ENCODE data around the gene IFNL1.
"Not testable (repeated sequence)": the region's sequence is repeated elsewhere in the genome, so short reads cannot be mapped to it uniquely, and the experiment has no call there.

The IFNL1 gene

GRCh38 chr19:39296055-39296645 lies at the start of gene IFNL1:
Gene IFNL1 (plus strand): TSS chr19:39296407. CDS start chr19:39296422, 15 bp downstream.
- DNase-seq (ENCODE audit: low read depth in 2 of 2, low spot score in 1 of 2), result no peak

- DNase-seq (ENCODE audit: low read depth in 2 of 2, low spot score in 1 of 2), result no peak
Observed at GRCh38 chr19:39246951-39247669, 49.1 kb upstream of the IFNL1 start.

DNA sequence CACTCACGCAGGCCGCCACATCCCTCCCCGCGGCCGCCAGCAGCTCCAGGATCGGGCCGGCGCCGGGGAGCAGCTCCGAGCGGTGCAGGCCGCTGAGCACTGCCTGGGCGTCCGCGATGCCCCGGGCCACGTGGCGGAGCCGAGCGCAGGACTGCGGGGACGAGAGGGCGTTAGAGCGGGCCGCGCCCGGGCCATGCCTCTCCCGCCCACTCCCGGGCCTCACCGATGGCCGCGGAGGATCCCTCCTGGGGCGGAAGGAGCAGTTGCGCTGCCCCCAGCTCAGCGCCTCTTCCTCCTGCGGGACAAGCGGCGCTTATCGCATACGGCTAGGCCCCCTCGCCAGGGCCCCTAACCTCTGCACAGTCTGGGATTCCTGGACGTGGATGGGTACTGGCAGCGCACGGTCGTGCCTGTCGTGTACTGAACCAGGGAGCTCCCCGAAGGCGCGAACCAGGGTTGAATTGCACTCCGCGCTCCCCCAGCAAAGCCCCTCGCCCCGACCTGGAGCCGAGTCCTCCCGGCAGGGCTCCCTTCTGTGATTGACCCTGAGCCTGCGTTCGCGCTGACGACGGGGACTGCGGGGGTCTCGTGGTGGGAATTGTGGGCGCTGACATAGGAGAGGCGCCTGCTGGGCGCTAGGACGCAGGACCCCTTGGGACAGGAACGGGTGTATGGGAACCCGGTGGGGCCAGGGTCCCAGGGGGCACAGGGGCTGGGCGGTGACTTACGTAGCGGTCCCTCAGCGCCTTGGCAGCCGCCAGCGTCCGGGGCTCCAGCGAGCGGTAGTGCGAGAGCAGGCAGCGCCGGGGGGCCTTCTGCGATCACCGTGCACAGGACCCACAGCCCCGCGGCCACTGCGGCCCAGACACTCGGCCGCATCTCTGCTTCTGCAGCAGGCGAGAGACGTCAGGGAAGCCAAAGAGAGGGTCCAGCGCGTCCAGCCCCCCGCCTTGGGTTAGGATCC lies 48.2 kb upstream of the IFNL1 start:
- DNase-seq (ENCODE audit: low read depth in 2 of 2, low spot score in 1 of 2), result no peak

GRCh38 chr19:39248806-39249205 lies 47.4 kb upstream of the IFNL1 start, which contains the start of gene IFNL4:
Gene IFNL4 (minus strand): TSS chr19:39248856.
- DNase-seq (ENCODE audit: low read depth in 2 of 2, low spot score in 1 of 2), result no peak

DNA sequence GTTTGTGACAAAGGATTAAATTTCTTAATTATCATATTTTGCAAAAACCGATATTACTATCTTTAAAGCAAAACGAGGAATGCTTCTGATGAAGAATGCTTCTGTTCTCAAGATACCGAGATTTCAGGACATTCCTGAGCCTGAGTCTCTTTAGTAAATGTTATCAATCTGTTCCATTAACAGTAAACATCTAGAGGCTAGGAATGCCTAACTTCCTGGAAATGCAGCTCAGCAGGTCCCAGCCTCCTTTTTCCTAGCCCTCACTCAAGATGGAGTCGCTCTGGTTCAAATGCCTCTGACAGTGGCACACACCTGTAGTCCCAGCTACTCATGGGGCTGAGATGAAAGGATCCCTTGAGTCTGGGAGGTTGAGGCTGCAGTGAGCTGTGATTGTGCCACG lies 45.1 kb upstream of the IFNL1 start:
- no peak for DNase-seq (ENCODE audit: low read depth in 2 of 2, low spot score in 1 of 2)

- DNase-seq (ENCODE audit: low read depth in 2 of 2, low spot score in 1 of 2), result no peak
Observed at GRCh38 chr19:39251846-39252245, 44.4 kb upstream of the IFNL1 start.

- DNase-seq (ENCODE audit: low read depth in 2 of 2, low spot score in 1 of 2), result no peak
Observed at GRCh38 chr19:39252458-39252857, 43.7 kb upstream of the IFNL1 start.

GRCh38 chr19:39253374-39254149 lies 42.6 kb upstream of the IFNL1 start:
- no peak for DNase-seq (ENCODE audit: low read depth in 2 of 2, low spot score in 1 of 2)

GRCh38 chr19:39254531-39255345 lies 41.5 kb upstream of the IFNL1 start:
- DNase-seq (ENCODE audit: low read depth in 2 of 2, low spot score in 1 of 2), result no peak

DNA sequence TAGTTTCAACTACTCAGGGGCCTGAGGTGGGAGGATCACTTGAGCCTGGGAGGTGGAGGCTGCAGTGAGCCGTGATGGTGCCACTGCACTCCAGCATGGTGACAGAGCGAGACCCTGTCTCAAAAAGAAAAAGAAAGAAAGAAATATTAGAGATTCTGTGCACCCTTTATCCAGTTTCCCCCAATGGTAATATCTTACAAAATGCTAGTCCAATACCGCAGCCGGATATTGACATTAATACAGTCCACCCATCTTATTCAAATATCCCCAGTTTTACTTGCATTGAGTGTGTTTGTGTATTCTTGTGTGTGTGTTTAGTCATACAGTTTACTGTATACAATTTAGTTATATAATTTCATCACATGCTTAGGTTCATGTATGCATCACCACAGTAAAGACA lies 39.0 kb upstream of the IFNL1 start:
- no peak for DNase-seq (ENCODE audit: low read depth in 2 of 2, low spot score in 1 of 2)

DNA sequence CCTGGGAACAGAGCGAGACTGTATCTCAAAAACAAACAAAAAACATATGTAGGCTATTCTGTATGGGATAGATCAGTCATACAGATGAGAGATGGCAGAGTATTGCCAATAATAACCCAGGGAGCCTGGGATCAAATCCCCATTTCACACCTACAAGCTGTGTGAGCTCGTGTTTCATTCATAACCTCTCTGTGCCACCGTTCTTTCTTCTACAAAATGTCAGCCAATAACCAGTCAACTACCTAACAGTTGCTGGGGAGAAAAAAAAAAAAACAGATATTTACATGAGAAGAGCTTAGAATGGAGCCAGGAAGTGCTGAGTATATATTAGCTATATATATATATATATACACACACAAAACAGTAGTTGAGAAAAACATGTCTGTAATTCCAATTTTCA lies 34.5 kb upstream of the IFNL1 start:
- no peak for DNase-seq (ENCODE audit: low read depth in 2 of 2, low spot score in 1 of 2)

DNA sequence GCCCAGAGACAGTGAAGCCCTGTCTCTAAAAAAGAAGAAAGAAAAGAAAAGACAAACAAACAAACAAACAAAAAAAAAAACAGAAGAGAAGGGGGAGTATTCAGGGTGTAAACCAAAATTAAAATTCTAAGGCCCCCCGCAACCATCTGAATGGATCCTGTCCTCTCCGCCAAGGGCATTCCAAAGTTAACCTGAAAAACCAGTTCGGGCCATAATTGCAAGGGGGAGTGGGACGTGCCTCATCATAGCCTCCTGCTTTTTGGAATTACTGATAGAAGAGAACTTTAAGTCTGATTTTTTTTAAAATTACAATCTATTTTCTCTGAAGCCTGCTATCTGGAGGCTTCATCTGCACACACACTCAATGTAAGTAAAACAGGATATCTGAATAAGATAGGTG lies 33.7 kb upstream of the IFNL1 start:
- DNase-seq (ENCODE audit: low read depth in 2 of 2, low spot score in 1 of 2), result no peak

DNA sequence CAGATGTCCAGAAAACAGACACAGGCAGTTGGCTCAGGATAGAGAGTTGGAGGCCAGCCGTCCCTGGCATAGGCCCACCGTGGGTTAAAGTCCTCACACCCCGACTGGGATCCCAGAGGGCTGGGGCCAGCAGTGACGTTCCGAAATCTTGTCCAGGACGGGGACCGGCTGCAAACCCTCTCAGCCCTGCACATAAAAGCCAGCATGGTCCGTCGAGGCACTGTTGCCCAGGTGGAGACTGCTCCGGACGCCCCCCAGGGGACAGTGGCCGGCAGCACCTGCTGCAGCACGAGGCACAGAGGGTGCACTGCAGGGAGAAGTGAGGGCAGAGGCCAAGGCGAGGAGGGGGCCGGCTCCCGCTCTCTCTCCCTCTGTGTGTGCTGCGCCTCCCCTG lies 32.3 kb upstream of the IFNL1 start:
- no peak for DNase-seq (ENCODE audit: low read depth in 2 of 2, low spot score in 1 of 2)

DNA sequence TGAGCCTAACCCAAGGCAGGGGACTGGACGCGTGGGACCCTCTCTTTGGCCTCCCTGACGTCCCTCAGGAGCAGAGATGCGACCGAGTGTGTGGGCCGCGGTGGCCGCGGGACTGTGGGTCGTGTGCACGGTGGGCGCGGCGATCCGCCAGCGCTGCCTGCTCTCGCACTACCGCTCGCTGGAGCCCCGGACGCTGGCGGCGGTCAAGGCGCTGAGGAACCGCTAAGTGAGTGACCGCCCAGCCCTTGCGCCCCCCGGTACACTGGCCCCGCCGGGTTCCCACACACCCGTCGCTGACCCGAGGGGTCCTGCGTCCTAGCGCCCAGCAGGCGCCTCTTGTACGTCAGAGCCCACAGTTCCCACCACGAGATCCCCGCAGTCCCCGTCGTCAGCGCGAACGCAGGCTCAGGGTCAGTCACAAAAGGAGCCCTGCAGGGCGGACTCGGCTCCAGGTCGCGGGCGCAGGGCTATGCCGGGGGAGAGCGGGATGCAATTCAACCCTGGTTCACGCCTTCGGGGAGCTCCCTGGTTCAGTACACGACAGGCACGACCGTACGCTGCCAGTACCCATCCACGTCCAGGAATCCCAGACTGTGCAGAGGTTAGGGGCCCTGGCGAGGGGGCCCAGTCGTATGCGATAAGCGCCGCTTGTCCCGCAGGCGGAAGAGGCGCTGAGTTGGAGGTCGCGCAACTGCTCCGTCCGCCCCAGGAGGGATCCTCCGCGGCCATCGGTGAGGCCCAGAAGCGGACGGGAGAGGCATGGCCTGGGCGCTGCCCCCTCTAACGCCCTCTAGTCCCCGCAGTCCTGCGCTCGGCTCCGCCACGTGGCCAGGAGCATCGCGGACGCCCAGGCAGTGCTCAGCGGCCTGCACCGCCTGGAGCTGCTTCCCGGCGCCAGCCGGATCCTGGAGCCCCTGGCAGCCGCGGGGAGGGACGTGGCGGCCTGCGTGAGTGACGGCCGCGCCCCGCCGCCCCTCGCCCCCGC lies 31.6 kb upstream of the IFNL1 start:
- DNase-seq (ENCODE audit: low read depth in 2 of 2, low spot score in 1 of 2), result no peak

DNA sequence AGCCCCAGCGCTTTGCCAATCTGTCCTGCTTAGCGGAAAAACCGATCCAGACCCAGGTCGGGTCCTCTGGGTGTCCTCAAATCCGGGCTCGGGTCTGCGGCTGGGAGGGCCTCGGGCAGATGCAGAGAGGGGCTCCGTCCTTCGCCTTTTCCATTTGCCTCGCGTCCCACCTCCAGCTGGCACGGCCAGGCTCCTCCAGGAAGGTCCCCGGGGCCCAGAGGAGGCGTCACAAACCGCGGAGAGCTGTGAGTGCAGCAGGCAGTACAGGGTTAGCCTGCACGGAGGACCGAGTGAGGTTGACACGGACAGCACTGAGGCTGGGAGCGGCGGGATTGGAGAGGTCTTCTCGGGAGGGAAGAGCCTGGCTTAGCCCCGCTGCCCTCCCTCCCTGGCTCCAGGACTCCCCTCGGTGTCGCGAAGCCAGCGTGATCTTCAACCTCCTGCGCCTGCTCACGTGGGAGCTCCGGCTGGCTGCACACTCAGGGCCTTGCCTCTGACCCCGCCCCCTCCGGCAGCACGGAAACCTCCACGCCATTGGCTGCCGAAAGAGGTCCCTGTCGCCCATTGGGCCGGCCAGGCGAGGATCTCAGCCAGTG lies 30.8 kb upstream of the IFNL1 start:
- no peak for DNase-seq (ENCODE audit: low read depth in 2 of 2, low spot score in 1 of 2)

GRCh38 chr19:39268085-39268484 lies 28.1 kb upstream of the IFNL1 start, which contains the start of gene IFNL2:
Gene IFNL2 (plus strand): TSS chr19:39268396. CDS start chr19:39268569, 173 bp downstream.
- DNase-seq (ENCODE audit: low read depth in 2 of 2, low spot score in 1 of 2), result not testable (repeated sequence)

- not testable (repeated sequence) for DNase-seq (ENCODE audit: low read depth in 2 of 2, low spot score in 1 of 2)
Observed at GRCh38 chr19:39268531-39269223, 27.5 kb upstream of the IFNL1 start.

DNA sequence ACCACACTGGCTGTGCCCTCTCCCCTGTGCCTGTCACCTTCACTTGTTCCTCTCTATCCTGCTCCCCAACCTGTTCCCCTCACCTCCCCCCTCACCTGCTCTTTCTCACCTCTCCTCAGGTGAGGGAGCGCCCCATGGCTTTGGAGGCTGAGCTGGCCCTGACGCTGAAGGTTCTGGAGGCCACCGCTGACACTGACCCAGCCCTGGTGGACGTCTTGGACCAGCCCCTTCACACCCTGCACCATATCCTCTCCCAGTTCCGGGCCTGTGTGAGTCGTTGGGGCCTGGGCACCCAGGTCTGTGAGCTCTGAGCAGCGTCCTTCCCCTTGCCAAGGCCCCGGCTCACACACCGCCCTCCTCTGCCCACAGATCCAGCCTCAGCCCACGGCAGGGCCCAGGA lies 26.8 kb upstream of the IFNL1 start:
- DNase-seq (ENCODE audit: low read depth in 2 of 2, low spot score in 1 of 2), result not testable (repeated sequence)
